Natural killer cell treated with Interleukin-12 subunit alpha and Interleukin-12 subunit beta and Interleukin-15 and Interleukin-18, amount 100 ng/mL, for 72 hours (primary cell): ENCODE measurements around the gene TP53I13. TPM values are rescaled to one million over a fixed set of nuclear protein-coding genes. Genes with fewer than 3 reads are reported as not detected.

Source experiments
- ATAC-seq, 2 donors: fragments of 150-1000 bp; cut with Tn5 transposase in 1 of 2; sonication (Bioruptor Pico), chemical (Tn5 transposase) in 1 of 2; 2 replicates each; pipeline ENCODE4 v1.10.0; 2021
- DNase-seq: peaks from one replicate; pipeline ENCODE4 v3.0.0; 2022; ENCODE audit warnings: low spot score
- H3K27ac Mint-ChIP-seq, 2 donors: 1 replicate in 1 of 2; 2 replicates in 1 of 2; pipeline ENCODE4 v1.8.0; 2022; ENCODE audit warnings: mixed read lengths in 2 of 2, mild to moderate bottlenecking in 1 of 2, moderate library complexity in 1 of 2
- H3K27me3 Mint-ChIP-seq, 2 donors: 1 replicate in 1 of 2; 2 replicates in 1 of 2; pipeline ENCODE4 v1.8.0; 2022; ENCODE audit warnings: mixed read lengths in 2 of 2
- H3K36me3 Mint-ChIP-seq: one replicate; pipeline ENCODE4 v1.8.0; 2022; ENCODE audit warnings: mixed read lengths
- H3K4me1 Mint-ChIP-seq, 2 donors: 1 replicate in 1 of 2; 2 replicates in 1 of 2; pipeline ENCODE4 v1.8.0; 2022; ENCODE audit warnings: low read depth in 2 of 2, mixed read lengths in 2 of 2, mild to moderate bottlenecking in 1 of 2
- H3K4me3 Mint-ChIP-seq: one replicate; pipeline ENCODE4 v1.8.0; 2022; ENCODE audit warnings: mixed read lengths
- H3K9me3 Mint-ChIP-seq: 2 replicates; pipeline ENCODE4 v1.8.0; 2022; ENCODE audit warnings: mixed read lengths
- total RNA-seq, 2 donors: library from RNA; stranded (reverse); gene quantifications; one replicate each; pipeline ENCODE4 v1.2.3, GENCODE V29; 2022

Gene TP53I13
- total RNA-seq, 2 donors from 2014 or later, result 61.6 to 95.5 TPM

DNA sequence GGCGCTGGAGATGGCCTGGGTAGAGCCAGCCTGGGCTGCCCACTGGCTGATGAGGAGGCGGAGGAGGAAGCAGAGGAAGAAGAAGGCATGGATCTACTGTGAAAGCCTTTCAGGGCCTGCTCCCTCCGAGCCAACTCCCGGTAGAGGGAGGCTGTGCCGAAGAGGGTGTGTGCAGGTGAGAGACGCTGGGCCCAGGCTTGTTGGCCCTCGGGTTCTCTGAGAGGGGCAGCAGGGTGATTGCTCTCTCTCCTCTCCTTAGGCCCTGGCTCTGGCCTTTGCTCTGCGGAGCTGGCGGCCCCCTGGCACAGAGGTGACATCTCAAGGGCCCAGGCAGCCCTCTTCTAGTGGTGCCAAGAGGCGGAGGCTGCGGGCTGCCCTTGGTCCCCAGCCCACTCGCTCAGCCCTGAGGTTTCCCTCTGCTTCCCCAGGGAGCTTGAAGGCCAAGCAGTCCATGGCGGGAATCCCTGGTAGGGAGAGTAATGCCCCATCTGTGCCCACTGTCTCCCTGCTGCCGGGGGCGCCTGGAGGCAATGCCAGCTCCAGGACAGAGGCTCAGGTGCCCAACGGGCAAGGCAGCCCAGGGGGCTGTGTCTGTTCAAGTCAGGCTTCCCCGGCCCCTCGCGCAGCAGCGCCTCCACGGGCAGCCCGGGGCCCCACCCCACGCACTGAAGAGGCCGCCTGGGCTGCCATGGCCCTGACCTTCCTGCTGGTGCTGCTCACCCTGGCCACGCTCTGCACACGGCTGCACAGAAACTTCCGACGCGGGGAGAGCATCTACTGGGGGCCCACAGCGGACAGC is 3.6 kb downstream of the TP53I13 start:
- DNase-seq, result peak; percentile 58
- peak in 1 of 2 donors; percentile 0 for ATAC-seq
- H3K9me3 Mint-ChIP-seq, result no peaks in the 10 kb centered on the region
- peaks cover 12 to 15% of the 10 kb centered on the region in 2 donors for H3K4me1 Mint-ChIP-seq
- H3K27ac Mint-ChIP-seq, result no peak overlapping the region
- H3K27me3 Mint-ChIP-seq, result no peaks in the 10 kb centered on the region
- H3K36me3 Mint-ChIP-seq, result no peaks in the 10 kb centered on the region
- H3K4me3 Mint-ChIP-seq, result no peak overlapping the region

DNA sequence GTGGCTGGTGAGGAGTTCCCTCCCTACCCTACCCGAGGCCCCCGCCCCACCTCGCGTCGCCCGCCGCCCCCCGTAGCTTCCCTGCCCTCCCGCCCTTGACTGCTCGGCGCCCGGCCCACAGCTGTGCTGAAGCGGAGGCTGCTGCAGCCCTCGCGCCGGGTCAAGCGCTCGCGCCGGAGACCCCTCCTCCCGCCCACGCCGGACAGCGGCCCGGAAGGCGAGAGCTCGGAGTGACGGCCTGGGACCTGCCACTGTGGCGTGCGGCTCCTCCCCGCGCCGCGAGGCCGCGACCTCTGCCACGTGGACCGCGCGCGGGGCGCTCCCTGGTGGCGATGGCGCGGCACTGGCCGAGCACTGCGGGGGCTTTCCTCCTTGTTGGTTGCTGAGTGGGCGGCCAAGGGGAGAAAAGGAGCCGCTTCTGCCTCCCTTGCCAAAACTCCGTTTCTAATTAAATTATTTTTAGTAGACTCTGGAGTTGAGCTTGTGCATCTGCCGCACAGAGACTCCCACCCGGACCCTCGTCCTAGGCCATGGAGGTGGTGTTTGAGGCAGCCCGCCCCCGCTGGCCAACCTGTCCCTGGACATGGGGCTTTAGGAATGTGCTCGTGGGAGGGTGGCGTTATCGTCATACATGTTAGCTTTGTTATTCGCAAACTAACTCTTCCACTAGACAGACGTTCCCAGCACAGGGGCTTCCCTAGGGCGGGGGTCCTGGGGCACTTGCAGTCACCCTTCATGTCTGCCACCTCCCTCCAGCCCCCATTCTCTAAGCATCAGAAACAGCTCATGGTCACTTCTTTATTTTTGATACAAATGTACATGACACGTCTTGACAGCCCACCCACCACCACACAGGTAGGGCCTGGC is 4.4 kb downstream of the TP53I13 start:
- DNase-seq, result peak; percentile 90
- Mint-ChIP-seq H3K36me3 (no peaks in the 10 kb centered on the region), H3K9me3 (no peaks in the 10 kb centered on the region), H3K4me3 (no peak overlapping the region), H3K4me1 (peaks cover 12 to 15% of the 10 kb centered on the region in 2 donors), H3K27ac (no peak overlapping the region), H3K27me3 (no peaks in the 10 kb centered on the region)
- peak; percentile 59 to 86 for ATAC-seq

DNA sequence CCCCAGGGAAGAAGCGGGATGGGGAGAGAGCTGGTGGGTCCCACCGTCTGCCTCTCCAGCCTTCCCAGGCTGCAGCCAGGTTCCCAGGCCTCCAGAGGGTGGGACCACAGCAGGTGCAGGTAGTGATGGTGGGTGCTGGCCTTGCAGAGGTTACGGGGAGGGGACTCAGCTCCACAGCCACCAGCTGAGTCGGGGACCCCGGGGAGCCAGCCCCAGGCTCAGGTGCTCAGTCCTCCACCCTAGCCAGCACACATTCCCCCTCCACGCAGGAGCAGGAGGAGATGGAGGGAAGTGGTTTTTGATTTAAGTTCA is 5.0 kb downstream of the TP53I13 start:
- Mint-ChIP-seq H3K36me3 (no peaks in the 10 kb centered on the region), H3K4me1 (peaks cover 7 to 12% of the 10 kb centered on the region in 2 donors), H3K27me3 (no peaks in the 10 kb centered on the region), H3K27ac (no peak overlapping the region), H3K4me3 (no peak overlapping the region), H3K9me3 (no peaks in the 10 kb centered on the region)
- no peak for ATAC-seq
- peak; percentile 48 for DNase-seq

DNA sequence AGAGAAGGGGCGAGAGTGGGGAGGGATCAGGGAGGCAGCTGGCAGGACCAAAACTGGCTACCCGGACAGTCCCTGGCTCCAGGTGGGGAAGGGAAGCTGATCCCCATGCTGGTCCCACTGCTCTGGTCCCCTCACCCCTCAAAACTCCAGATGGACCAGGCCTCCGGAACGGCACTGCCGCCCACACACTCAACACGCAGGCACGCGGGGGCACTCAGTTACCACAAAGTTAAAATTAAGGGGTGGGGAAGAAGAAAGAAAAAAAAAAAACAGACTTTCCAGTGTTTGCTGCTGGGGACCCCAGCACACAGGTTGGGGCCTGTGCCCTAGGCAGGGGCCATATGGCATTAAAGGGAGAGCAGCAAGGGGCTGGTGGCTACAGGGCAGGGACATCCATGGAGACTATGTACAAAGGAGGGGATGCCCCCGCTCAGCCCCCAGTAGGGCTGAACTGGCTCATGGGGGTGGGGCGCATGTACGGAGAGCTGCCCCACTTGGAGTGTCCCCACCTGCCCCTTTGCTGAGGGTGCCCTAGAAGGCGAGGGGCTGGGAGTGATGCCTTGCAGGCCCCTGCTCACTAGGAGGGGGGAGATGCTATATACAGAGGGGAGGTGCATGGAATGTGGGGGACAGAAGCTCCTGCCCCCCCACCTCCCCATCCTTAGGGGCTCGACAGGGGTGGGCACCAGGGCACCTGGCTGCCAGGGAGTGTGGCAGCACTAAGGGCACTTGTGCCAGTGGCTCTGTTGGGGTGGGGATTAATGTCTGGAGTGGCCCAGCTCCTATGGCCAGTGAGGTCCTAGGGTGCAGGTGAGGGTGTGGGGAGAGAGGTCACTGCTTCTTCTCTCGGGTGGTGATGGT is 5.6 kb downstream of the TP53I13 start:
- Mint-ChIP-seq H3K27me3 (no peaks in the 10 kb centered on the region), H3K9me3 (no peaks in the 10 kb centered on the region), H3K27ac (no peak overlapping the region), H3K36me3 (no peaks in the 10 kb centered on the region), H3K4me3 (no peak overlapping the region), H3K4me1 (peaks cover 7 to 11% of the 10 kb centered on the region in 2 donors)
- peak; percentile 49 for DNase-seq
- no peak for ATAC-seq

DNA sequence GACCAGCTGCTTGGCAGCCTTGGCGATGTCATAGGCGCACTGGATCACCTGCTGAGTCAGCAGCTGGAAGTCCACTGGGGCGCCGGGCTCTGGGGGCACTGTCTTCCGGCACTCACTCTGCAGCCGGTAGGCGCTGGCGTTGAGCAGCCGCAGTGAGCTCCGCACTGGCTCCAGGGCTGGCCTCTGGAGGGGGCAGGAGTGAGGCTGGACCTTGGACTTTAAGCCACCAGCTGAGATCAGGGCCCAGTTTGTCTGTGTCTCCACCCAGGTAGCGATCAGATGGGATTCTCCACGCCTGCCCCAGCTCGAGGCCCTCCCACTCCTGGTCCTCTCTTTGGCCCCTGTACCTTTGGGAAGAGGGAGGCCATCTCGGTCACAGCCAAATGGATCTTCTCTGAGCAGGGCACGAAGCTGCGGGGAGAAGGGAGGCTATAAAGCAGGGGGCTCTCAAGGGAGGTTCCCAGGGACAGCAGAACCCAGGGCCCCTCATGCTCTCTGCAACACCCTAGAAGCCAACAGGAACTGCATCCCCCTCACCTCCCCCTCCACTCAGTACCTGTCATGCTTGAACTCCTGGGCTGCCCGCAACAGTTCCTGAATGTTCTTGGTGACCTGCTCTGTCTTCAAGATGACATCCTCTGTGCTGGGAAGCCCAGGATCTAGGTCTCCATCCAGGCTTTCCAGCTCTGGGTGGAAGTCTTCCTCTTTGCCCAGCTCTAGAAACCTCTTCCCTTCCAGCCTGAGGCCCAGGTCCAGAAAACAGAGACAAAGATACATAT is 6.4 kb downstream of the TP53I13 start:
- Mint-ChIP-seq H3K4me1 (peaks cover 8 to 10% of the 10 kb centered on the region in 2 donors), H3K27me3 (no peaks in the 10 kb centered on the region), H3K9me3 (no peaks in the 10 kb centered on the region), H3K27ac (no peak overlapping the region), H3K4me3 (no peak overlapping the region), H3K36me3 (no peaks in the 10 kb centered on the region)
- no peak for DNase-seq
- no peak for ATAC-seq

DNA sequence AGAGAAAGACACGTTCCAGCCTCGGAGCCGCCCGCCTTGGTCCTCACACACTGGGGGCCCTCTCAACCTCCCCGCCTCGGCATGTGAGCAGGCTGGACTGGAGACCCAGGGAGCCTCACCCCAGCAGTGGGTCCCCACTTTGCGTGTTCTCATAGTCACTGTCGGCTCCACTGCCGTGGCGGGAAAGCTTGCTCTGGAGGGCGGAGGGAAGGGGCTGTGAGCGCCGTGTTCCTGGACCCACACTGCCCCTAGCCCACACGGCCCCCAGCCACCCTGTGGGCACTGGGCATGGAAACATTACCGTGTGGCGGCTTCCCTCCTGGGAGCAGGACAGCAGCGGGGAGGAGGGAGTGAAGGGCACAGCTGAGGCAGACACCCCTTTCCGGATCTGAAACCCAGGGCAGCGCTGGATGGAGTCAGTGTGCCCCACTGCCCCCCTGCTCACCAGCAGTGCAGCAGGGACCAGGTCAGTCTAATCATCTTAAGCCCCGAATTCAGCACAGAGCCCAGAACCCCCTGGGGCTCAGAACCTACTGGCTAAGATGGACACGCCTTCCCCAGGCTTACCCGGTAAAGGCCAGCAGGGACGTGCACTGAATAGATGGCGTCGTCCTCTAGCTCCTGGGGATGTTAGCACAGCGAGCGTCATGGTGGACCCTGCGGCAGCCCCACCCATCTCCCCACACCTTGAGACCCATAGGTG is 7.2 kb downstream of the TP53I13 start:
- DNase-seq, result no peak
- Mint-ChIP-seq H3K9me3 (no peaks in the 10 kb centered on the region), H3K27me3 (no peaks in the 10 kb centered on the region), H3K36me3 (no peaks in the 10 kb centered on the region), H3K27ac (no peak overlapping the region), H3K4me1 (peaks cover 12 to 16% of the 10 kb centered on the region in 2 donors), H3K4me3 (no peak overlapping the region)
- no peak for ATAC-seq

DNA sequence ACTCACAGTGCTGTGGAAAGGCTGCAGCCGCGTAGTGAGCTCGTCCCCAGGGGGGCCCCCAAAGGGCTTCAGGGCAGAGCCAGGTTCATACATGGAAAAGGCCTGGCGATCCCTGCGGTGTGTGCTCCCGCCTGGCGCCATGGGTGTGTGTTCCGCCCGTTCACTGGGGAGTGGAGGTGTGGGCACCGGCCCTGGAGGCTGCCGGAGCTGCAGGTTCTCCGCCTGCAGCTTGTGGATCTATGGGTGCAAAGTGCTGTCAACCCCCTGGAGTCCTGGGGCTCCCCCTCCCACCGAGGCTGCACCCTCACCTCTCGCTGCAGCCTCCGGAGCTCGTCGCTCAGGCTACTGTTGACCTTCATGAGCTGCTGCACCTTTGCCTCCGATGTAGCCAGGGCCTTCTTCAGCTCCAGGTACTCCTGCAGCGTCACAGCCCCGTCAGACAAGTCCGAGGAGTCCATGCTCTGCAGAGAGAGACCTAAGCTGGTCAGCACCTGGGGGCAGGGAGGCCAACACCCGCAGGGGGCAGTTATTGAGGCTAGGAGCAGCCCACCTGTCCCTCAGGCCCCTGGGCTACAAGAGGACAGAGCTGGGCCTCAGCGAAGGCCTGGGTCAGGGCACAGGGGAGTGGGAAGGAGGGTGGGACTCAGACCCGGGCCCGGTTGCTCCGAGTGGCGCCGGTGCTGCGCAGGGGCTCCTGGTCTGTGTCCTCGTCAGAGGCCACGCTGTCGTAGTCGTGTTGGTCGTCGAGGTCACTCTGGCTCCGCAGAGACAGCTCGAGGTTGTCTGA is 7.9 kb downstream of the TP53I13 start:
- Mint-ChIP-seq H3K9me3 (no peaks in the 10 kb centered on the region), H3K27ac (no peak overlapping the region), H3K4me1 (peaks cover 8 to 10% of the 10 kb centered on the region in 2 donors), H3K36me3 (no peaks in the 10 kb centered on the region), H3K27me3 (no peaks in the 10 kb centered on the region), H3K4me3 (no peak overlapping the region)
- DNase-seq (no peak), ATAC-seq (no peak)

DNA sequence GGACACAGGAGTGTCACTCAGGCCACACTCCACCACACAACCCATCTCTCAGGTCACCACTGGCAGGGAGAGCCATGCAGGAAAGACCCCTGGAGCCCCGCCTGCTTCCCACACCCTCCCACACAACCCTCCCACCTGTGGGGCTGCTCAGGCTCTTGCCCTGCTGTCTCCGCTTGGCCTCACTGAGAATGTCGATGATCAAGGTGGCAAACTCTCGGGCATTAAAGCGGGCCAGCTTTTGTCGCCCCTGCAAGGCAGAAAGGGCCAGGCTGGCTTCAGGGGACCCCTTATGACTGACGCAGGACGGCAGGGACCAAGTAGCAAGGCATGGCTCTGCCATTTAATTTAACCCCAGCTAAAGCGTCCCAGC is 8.5 kb downstream of the TP53I13 start:
- Mint-ChIP-seq H3K36me3 (no peaks in the 10 kb centered on the region), H3K9me3 (no peaks in the 10 kb centered on the region), H3K4me1 (peaks cover 8 to 10% of the 10 kb centered on the region in 2 donors), H3K4me3 (no peak overlapping the region), H3K27ac (no peak overlapping the region), H3K27me3 (no peaks in the 10 kb centered on the region)
- ATAC-seq, result no peak
- DNase-seq, result no peak

DNA sequence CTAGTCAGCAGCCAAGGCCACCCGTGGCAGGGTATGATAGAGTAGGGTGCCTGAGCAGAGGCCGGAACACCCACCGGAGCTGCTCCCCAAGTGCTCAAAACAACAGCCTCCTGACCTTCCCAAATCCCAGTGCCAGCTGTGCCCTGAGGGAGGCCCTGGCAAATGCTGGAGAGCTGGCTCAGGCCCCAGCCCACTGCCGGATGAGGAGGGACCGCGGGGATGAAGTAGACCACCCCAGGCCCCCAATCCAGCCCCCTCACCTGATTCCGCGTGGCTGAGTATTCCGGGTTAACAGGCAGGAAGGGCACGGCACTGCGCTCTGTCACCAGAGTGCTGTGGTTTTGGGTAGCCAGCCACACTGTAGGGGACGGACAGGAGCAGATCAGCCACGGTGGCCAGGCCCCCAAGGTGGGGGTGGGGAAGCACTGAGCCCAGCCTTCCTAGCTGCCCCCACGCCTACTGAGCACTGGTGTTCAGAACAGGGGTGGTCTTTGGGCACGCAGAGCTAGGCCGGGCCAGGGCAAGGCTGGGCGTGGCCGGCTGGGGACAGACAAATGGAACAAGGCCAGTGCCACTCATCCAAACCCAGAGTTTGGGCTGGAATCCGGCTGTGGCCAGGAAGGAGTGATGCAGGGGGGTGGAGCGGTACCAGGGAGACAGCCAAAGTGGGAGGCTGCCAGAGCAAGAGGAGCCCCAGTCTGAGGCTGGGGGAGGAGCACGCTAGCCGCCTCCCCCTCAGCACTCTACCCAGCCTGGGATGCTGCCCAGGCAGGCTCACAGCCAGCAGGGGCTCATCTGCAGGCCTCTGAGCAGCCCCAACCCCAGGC is 9.1 kb downstream of the TP53I13 start:
- no peak for DNase-seq
- Mint-ChIP-seq H3K36me3 (no peaks in the 10 kb centered on the region), H3K27me3 (no peaks in the 10 kb centered on the region), H3K27ac (no peak overlapping the region), H3K4me1 (peaks cover 8 to 10% of the 10 kb centered on the region in 2 donors), H3K9me3 (no peaks in the 10 kb centered on the region), H3K4me3 (no peak overlapping the region)
- no peak for ATAC-seq

DNA sequence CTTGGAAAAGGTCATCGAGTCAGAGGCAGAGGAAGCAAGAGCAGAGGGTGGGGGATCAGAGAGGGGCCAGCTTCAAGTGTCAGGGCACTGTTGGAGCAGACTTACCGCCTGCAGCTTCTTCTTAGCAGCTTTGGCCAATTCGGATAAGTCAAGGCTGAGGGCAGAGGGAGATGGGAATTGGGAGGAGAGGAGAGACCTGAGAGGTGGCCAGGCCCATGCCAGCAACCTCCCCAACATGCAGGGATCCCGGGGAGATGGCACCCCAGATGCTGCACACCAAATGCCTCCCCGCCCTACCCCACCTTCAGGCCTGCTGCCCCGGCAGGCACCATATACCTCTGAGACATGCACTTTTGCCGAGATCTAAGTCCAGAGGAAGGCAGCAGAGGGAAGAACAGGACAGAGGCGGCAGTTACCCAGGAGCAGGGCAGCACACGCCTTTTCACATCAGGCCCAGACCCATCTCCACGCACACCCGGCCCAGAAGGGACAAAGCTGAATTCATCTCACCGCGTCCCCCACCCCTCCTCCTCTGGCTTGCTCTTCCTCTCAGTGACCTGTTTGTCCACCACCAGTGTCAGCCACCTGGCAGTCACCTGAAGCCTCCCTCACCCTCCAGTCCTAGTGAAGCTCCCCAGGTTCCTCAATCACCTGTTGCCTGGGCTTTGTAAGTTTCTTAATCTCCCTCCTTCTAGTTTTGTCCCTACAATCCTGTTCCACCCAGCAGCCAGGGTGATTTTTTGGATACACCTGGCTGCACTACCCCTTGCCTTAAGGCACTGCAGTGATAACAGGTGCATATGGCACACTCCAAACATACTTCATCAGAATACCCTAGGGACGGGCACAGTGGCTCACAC is 10.4 kb downstream of the TP53I13 start:
- DNase-seq (no peak), ATAC-seq (no peak)
- H3K27me3 Mint-ChIP-seq, result no peaks in the 10 kb centered on the region
- H3K9me3 Mint-ChIP-seq, result no peaks in the 10 kb centered on the region
- no peaks in the 10 kb centered on the region for H3K36me3 Mint-ChIP-seq
- peaks cover 8 to 12% of the 10 kb centered on the region in 2 donors for H3K4me1 Mint-ChIP-seq
- H3K27ac Mint-ChIP-seq, result no peak overlapping the region
- H3K4me3 Mint-ChIP-seq, result no peak overlapping the region
